ENCODE results near the gene CHML. TPM values are rescaled to one million over a fixed set of nuclear protein-coding genes. Genes with fewer than 3 reads are reported as not detected.

CHML gene
- total RNA-seq, 1 donor: 16.4 TPM

DNA sequence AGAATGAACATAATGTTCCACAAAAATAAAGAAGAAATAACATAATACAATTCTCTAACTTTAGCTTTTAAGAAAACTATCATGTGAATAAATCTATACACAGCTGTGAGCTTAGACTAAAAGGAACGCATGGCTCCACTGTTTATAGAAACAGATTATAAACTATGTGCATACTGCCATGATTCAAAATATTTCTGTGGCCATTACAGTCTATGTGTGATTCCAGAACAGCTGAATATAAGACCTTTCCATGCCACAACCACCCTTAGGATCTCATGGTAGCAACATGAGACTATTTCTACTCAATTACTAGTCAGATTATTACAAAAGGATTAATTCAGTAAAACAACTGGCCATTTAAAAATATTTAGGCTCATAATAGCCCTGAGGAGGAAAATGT, 3.9 kb downstream of the CHML start:
- H3K4me3 ChIP-seq (ENCODE audit: low read depth, low read length): no peak overlapping the region
- peak; percentile 21 for DNase-seq (ENCODE audit: low read depth)
- TF ChIP-seq CTCF (IDR thresholded peaks at IDR 0.05; ENCODE audit: insufficient read depth, low read depth, low read length): no peak

DNA sequence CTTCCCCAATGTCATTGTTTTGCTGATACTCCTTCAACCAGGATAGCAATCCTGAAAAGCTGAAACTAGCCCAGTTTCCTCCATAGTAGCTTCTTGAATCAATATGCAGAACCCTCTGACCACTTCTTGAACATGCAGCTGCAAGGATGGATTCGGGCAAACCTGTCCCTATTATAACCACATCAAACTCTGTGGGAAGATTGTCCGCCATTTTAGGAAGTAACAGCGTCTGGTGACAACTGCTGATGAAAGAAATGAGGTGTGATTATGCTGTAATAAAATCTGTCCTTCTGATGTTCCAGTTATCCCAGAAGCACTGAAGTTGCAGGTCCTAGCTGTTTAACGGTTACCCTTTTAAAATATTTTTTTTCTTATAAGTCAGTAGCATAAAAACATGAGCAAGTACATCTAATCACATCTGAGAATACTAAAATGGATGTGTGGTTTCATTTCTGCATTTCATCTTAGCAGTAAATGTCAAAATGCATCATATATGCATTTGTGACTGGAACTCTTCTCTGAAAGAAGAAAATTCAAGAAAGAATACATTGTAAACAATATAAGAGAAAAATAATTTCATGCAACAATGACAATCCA, 4.5 kb downstream of the CHML start:
- no peak for DNase-seq (ENCODE audit: low read depth)
- TF ChIP-seq CTCF (IDR thresholded peaks at IDR 0.05; ENCODE audit: insufficient read depth, low read depth, low read length): no peak

DNA sequence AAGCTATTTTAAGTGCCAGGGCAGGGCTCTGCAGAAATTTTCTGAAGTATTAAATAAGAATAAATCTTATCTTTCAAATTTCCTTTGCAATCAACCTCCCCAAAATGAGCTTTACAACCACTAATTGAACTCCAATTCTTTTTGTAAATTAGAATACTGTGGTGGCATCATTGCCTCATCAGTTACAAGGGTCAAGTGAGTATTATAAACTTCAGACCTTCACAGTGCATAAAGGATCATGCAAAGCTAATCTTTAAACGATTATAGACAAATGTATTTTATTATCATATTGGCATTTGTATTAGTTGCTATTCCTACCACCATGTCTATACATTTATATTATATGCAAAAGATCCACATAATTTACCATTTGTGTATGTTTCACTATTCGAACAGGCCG, 7.2 kb downstream of the CHML start:
- DNase-seq (ENCODE audit: low read depth): no peak
- H3K4me3 ChIP-seq (ENCODE audit: low read depth, low read length): no peak overlapping the region
- TF ChIP-seq CTCF (IDR thresholded peaks at IDR 0.05; ENCODE audit: insufficient read depth, low read depth, low read length): no peak

More for the DNA sequence above, 4.5 kb downstream of the CHML start:
- no peak overlapping the region for H3K4me3 ChIP-seq (ENCODE audit: low read depth, low read length)

GRCh38 chr1:241631674-241632073, 8.5 kb downstream of the CHML start:
- no peak for TF ChIP-seq CTCF (IDR thresholded peaks at IDR 0.05; ENCODE audit: insufficient read depth, low read depth, low read length)
- no peak for DNase-seq (ENCODE audit: low read depth)
- H3K4me3 ChIP-seq (ENCODE audit: low read depth, low read length): no peak overlapping the region

GRCh38 chr1:241630899-241631298, 9.3 kb downstream of the CHML start:
- TF ChIP-seq CTCF (IDR thresholded peaks at IDR 0.05; ENCODE audit: insufficient read depth, low read depth, low read length): no peak
- no peak overlapping the region for H3K4me3 ChIP-seq (ENCODE audit: low read depth, low read length)
- no peak for DNase-seq (ENCODE audit: low read depth)

DNA sequence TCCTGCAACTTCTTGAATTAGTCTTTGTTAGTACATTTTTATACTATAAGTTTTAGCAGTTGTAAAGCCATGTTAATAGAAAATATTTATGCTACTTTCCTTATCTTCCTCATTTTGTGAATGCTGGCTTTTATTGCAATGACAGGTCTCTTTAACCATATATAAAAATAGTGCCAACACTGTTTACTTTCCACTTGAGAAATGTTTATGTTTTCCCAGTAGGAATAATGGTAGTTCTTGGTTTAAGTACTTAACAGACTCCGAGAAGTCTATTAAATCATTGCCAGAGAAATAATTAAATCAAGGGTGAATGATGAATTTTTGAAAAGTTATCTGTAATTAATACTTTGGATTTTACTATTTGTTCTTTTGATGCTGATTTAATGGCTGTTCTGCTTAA, 9.7 kb downstream of the CHML start:
- TF ChIP-seq CTCF (IDR thresholded peaks at IDR 0.05; ENCODE audit: insufficient read depth, low read depth, low read length): no peak
- H3K4me3 ChIP-seq (ENCODE audit: low read depth, low read length): no peak overlapping the region
- no peak for DNase-seq (ENCODE audit: low read depth)

- no peak for TF ChIP-seq CTCF (IDR thresholded peaks at IDR 0.05; ENCODE audit: insufficient read depth, low read depth, low read length)
- H3K4me3 ChIP-seq (ENCODE audit: low read depth, low read length): no peak overlapping the region
- no peak for DNase-seq (ENCODE audit: low read depth)
These were observed 10.2 kb downstream of the CHML start for GRCh38 chr1:241630005-241630404.
